Measurements from ENCODE around the gene ANKRD36.
"Not testable (repeated sequence)": the region's sequence is repeated elsewhere in the genome, so short reads cannot be mapped to it uniquely, and the experiment has no call there.

DNA sequence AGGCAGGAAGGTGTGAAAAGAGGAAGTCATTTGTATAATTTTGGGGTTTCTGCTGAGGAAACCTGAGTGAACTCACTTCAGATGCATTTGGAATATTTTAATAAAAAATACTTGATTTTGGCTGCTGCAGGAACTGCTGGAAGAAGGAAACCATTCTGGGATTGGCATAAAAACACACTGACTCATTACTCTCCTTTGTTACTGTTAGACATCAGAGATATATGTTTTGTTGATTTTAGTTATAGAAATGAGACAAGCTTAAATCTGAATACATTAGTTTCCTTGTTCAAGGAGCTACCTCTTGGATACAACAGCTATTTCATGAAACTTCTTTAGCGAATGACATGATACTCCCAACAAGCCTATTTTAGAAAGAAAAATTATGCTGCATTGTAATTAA is 84.3 kb downstream of the ANKRD36 start:
- TF ChIP-seq, protein P1, sequence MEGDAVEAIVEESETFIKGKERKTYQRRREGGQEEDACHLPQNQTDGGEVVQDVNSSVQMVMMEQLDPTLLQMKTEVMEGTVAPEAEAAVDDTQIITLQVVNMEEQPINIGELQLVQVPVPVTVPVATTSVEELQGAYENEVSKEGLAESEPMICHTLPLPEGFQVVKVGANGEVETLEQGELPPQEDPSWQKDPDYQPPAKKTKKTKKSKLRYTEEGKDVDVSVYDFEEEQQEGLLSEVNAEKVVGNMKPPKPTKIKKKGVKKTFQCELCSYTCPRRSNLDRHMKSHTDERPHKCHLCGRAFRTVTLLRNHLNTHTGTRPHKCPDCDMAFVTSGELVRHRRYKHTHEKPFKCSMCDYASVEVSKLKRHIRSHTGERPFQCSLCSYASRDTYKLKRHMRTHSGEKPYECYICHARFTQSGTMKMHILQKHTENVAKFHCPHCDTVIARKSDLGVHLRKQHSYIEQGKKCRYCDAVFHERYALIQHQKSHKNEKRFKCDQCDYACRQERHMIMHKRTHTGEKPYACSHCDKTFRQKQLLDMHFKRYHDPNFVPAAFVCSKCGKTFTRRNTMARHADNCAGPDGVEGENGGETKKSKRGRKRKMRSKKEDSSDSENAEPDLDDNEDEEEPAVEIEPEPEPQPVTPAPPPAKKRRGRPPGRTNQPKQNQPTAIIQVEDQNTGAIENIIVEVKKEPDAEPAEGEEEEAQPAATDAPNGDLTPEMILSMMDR (IDR thresholded peaks at IDR 0.05) = not testable (repeated sequence)
- not testable (repeated sequence) for TF ChIP-seq EP300 (IDR thresholded peaks at IDR 0.05)

All from sigmoid colon (tissue), 4 donors.